ENCODE measurements around the gene NPIPA3. TPM values are rescaled to one million over a fixed set of nuclear protein-coding genes. Genes with fewer than 3 reads are reported as not detected.

Gene NPIPA3
- total and polyA plus RNA-seq, 2 of the 8 experiments (the other 6 are each of a cell fraction or from before 2014, with no cell fraction given) = 0.88 to 10.5 TPM

GRCh38 chr16:14677627-14678026, 25.6 kb upstream of the NPIPA3 start:
- H3K79me1 ChIP-seq (ENCODE audit: low read depth, low read length) = no peaks in the 10 kb centered on the region
- H3K27me3 ChIP-seq (replicated peaks in 1 of 4; ENCODE audit: control insufficient read depth in 3 of 4, extremely low read depth in 1 of 4, insufficient read depth in 3 of 4, low read length in 3 of 4) = no peaks in the 10 kb centered on the region
- no peak overlapping the region for H4K8ac ChIP-seq (ENCODE audit: extremely low read depth, insufficient read depth, low read length)
- H3K23me2 ChIP-seq (ENCODE audit: low read depth, low read length) = peaks cover 4% of the 10 kb centered on the region; the same call in 1 of the 2 replicates
- no peak overlapping the region for H2BK20ac ChIP-seq (ENCODE audit: low read length)
- H4K5ac ChIP-seq (ENCODE audit: insufficient read length, low read depth, low read length) = no peak overlapping the region
- H3K27ac ChIP-seq (ENCODE audit: low read depth, low read length) = no peak overlapping the region
- CTCF ChIA-PET (ENCODE audit: partially characterized antibody) = interaction anchor here (1.2 kb wide), 1 partner anchor 10 kb away, joined by 3 read pairs; no protein-coding TSS in a partner anchor
- DNase-seq (ENCODE audit: low read depth in 1 of 2, low spot score in 2 of 2) (no peak), FAIRE-seq (no peak)
- no peak overlapping the region for H4K91ac ChIP-seq (replicated peaks; ENCODE audit: insufficient read length, low read length)
- no peaks in the 10 kb centered on the region for H3K36me3 ChIP-seq (ENCODE audit: control insufficient read depth in 2 of 4, insufficient read depth in 4 of 4, low read length in 3 of 4)
- H3K9ac ChIP-seq (replicated peaks in 1 of 4; ENCODE audit: extremely low read depth in 1 of 4, low read depth in 3 of 4, low read length in 3 of 4) = no peak overlapping the region
- TF ChIP-seq SIN3A (conservative IDR thresholded peaks at IDR 0.05 in 1 of 2, IDR thresholded peaks at IDR 0.05 in 1 of 2; ENCODE audit: low read depth in 1 of 2, low read length in 2 of 2) (no peak), EZH2 (IDR thresholded peaks at IDR 0.05; ENCODE audit: low read depth, low read length, severe bottlenecking) (no peak)
- no peak overlapping the region for H3K4me3 ChIP-seq (ENCODE audit: extremely low read depth in 1 of 4, insufficient read depth in 2 of 4, low read depth in 3 of 4, low read length in 4 of 4)
- H2BK120ac ChIP-seq (replicated peaks; ENCODE audit: low read depth, low read length) = no peak overlapping the region
- no peak overlapping the region for H2BK5ac ChIP-seq (ENCODE audit: low read depth, low read length)
- POLR2A ChIA-PET (ENCODE audit: partially characterized antibody) = no interaction called here
- 79 to 100% methylated on average over 1 to 5 of the region's 5 CpGs for WGBS, 2 experiments (ENCODE audit: extremely low coverage in 1 of 2, insufficient coverage in 1 of 2, insufficient read length in 1 of 2, insufficient replicate concordance in 2 of 2, low coverage in 1 of 2, low lambda C conversion rate in 2 of 2, missing lambda C conversion rate in 1 of 2)
- H2BK12ac ChIP-seq (ENCODE audit: low read depth, low read length) = no peak overlapping the region
- H2BK15ac ChIP-seq (ENCODE audit: low read length) = no peak overlapping the region
- H3K4me2 ChIP-seq (ENCODE audit: insufficient read depth in 1 of 2, low read depth in 2 of 2, low read length in 2 of 2) = no peak overlapping the region
- no peaks in the 10 kb centered on the region for H3K9me3 ChIP-seq (ENCODE audit: insufficient read depth in 2 of 2, low read depth in 1 of 2, low read length in 1 of 2)
- peak overlapping the region; percentile 59 for H3K56ac ChIP-seq (replicated peaks; ENCODE audit: insufficient read length, low read depth, low read length)
- H3K4me1 ChIP-seq (replicated peaks in 1 of 4; ENCODE audit: control insufficient read depth in 3 of 4, insufficient read depth in 4 of 4, low read length in 3 of 4) = no peaks in the 10 kb centered on the region
- no peaks in the 10 kb centered on the region for H4K20me1 ChIP-seq (replicated peaks in 1 of 2; ENCODE audit: control insufficient read depth in 1 of 2, insufficient read depth in 2 of 2, low read length in 2 of 2)
- no peak overlapping the region for H2AFZ ChIP-seq (ENCODE audit: low read length)
- H3K23ac ChIP-seq (ENCODE audit: insufficient read length) = no peak overlapping the region
- no peak overlapping the region for H2AK5ac ChIP-seq (ENCODE audit: low read depth, low read length)
- no peak overlapping the region for H3K18ac ChIP-seq (ENCODE audit: extremely low read depth, low read length)
- no peak overlapping the region for H3K14ac ChIP-seq (ENCODE audit: insufficient read length)
- no peak overlapping the region for H3K4ac ChIP-seq (replicated peaks; ENCODE audit: insufficient read length, low read depth, low read length)
- no peaks in the 10 kb centered on the region for H3K79me2 ChIP-seq (ENCODE audit: control insufficient read depth in 1 of 2, insufficient read depth in 2 of 2, low read length in 2 of 2)

Data from H1 (cell line).